Stimulated activated CD8-positive, alpha-beta memory T cell treated with anti-CD3 and anti-CD28 coated beads, Interleukin-12 subunit alpha, Interleukin-12 subunit beta, amount 100 ng/mL, for 1 hour (primary cell): ENCODE data around the gene DLL4.
A peak's percentile ranks its signal among the peaks of the same experiment; 100 is the strongest.

ENCODE experiments used
- DNase-seq: peaks from one replicate; pipeline ENCODE4 v3.0.0-alpha.2; 2020; ENCODE audit warnings: low read depth

DLL4 gene

GRCh38 chr15:40906091-40906990 is 22.8 kb upstream of the DLL4 start:
- DNase-seq = peak; percentile 50

GRCh38 chr15:40906991-40907802 is 21.9 kb upstream of the DLL4 start:
- DNase-seq = no peak

GRCh38 chr15:40908095-40908494 is 21.0 kb upstream of the DLL4 start:
- no peak for DNase-seq

GRCh38 chr15:40909662-40910630 is 19.2 kb upstream of the DLL4 start:
- DNase-seq = no peak

GRCh38 chr15:40911141-40911540 is 18.0 kb upstream of the DLL4 start:
- DNase-seq = no peak

GRCh38 chr15:40911693-40912092 is 17.4 kb upstream of the DLL4 start:
- DNase-seq = no peak

GRCh38 chr15:40912478-40912877 is 16.7 kb upstream of the DLL4 start:
- DNase-seq = no peak

- DNase-seq = no peak
Observed at GRCh38 chr15:40914013-40914412, 15.1 kb upstream of the DLL4 start.

- DNase-seq = no peak
Observed at GRCh38 chr15:40914486-40914885, 14.7 kb upstream of the DLL4 start.

GRCh38 chr15:40915116-40915661 is 14.0 kb upstream of the DLL4 start:
- DNase-seq = no peak

- no peak for DNase-seq
Observed at GRCh38 chr15:40915679-40916078, 13.5 kb upstream of the DLL4 start.

- DNase-seq = no peak
Observed at GRCh38 chr15:40917585-40917984, 11.6 kb upstream of the DLL4 start.

GRCh38 chr15:40918146-40918798 is 10.9 kb upstream of the DLL4 start:
- no peak for DNase-seq

- DNase-seq = no peak
Observed at GRCh38 chr15:40918799-40919392, 10.2 kb upstream of the DLL4 start.

GRCh38 chr15:40921949-40922607 is 7.1 kb upstream of the DLL4 start:
- DNase-seq = no peak

GRCh38 chr15:40922608-40923005 is 6.5 kb upstream of the DLL4 start:
- no peak for DNase-seq

GRCh38 chr15:40923551-40923950 is 5.6 kb upstream of the DLL4 start:
- no peak for DNase-seq

- no peak for DNase-seq
Observed at GRCh38 chr15:40925495-40925862, 3.7 kb upstream of the DLL4 start.

GRCh38 chr15:40925863-40926658 is 3.1 kb upstream of the DLL4 start:
- no peak for DNase-seq
